Tibial artery (tissue), 4 donors: ENCODE data around the gene CDC14C.
"Not testable (repeated sequence)": the region's sequence is repeated elsewhere in the genome, so short reads cannot be mapped to it uniquely, and the experiment has no call there.

Experiments used
- DNase-seq, 2 donors: peaks; one replicate each; pipeline ENCODE4 v3.0.0-alpha.2; 2019
- H3K27ac ChIP-seq, 2 donors: fragments of 200-600 bp; sonication (generic) in 1 of 2; 1 replicate in 1 of 2; 2 replicates in 1 of 2; pipeline ENCODE4 v1.5.1; 2018 to 2019; ENCODE audit warnings: mild to moderate bottlenecking in 1 of 2
- H3K27me3 ChIP-seq, 2 donors: fragments of 200-600 bp; sonication (generic) in 1 of 2; one replicate each; pipeline versions ENCODE4 v1.5.1 to v1.6.0; 2016 to 2019
- H3K36me3 ChIP-seq, 3 donors: fragments of 200-600 bp; sonication (generic) in 2 of 3; one replicate each; pipeline ENCODE4 v1.5.1; 2016 to 2019; ENCODE audit warnings: mild to moderate bottlenecking in 2 of 3
- H3K4me1 ChIP-seq, 4 donors: fragments of 200-600 bp; sonication (generic) in 2 of 4; 1 replicate in 3 of 4; 2 replicates in 1 of 4; pipeline ENCODE4 v1.5.1; 2016 to 2019
- H3K4me3 ChIP-seq, 2 donors: fragments of 200-600 bp; sonication (generic) in 1 of 2; 1 replicate in 1 of 2; 2 replicates in 1 of 2; pipeline ENCODE4 v1.5.1; 2018 to 2019; ENCODE audit warnings: mild to moderate bottlenecking in 2 of 2
- H3K9me3 ChIP-seq, 3 donors: fragments of 200-600 bp; sonication (generic) in 1 of 3; one replicate each; pipeline ENCODE4 v1.5.1; 2016 to 2019
- intact Hi-C: fragments of 100-400 bp; cut with DNase I; formaldehyde crosslinking; loops from one replicate; pipeline ENCODE4 v1.15.0; 2023; ENCODE audit warnings: low total_unique reads
- TF ChIP-seq, protein P1 (sequence below), 2 experiments: fragments of 200-600 bp in 1 of 2; fragments of 450-650 bp in 1 of 2; IDR thresholded peaks; one replicate each; pipeline ENCODE4 v1.5.1; 2017 to 2019; ENCODE audit warnings: antibody characterized with exemption in 2 of 2, mild to moderate bottlenecking in 1 of 2, moderate library complexity in 1 of 2

Gene CDC14C

DNA sequence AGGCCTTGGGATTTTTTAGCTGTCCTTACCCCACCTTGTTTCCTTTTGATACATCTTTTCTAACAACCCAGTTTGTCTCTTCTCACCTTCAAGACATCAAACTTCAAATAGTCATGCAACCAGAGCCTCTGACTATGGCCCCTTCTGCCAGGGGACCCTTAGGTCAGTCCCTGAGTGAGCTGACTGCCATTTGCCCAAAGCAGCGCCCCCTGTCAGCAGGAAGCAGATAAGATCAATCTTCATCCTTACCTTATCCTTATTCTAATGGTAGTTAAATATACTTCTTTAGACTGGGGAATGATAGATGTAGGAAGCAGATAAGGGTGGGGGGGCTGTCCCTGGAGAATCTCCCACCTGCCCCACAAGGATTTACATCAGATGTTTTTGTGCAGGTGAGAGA is 29.8 kb upstream of the CDC14C start:
- Histone ChIP-seq H3K27ac (no peak overlapping the region), H3K4me1 (no peaks in the 10 kb centered on the region), H3K36me3 (no peaks in the 10 kb centered on the region), H3K4me3 (no peak overlapping the region), H3K9me3 (peaks cover 0 to 7% (median 0%) of the 10 kb centered on the region in 3 donors), H3K27me3 (no peaks in the 10 kb centered on the region)
- no peak for DNase-seq
- TF ChIP-seq, protein P1, sequence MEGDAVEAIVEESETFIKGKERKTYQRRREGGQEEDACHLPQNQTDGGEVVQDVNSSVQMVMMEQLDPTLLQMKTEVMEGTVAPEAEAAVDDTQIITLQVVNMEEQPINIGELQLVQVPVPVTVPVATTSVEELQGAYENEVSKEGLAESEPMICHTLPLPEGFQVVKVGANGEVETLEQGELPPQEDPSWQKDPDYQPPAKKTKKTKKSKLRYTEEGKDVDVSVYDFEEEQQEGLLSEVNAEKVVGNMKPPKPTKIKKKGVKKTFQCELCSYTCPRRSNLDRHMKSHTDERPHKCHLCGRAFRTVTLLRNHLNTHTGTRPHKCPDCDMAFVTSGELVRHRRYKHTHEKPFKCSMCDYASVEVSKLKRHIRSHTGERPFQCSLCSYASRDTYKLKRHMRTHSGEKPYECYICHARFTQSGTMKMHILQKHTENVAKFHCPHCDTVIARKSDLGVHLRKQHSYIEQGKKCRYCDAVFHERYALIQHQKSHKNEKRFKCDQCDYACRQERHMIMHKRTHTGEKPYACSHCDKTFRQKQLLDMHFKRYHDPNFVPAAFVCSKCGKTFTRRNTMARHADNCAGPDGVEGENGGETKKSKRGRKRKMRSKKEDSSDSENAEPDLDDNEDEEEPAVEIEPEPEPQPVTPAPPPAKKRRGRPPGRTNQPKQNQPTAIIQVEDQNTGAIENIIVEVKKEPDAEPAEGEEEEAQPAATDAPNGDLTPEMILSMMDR (IDR thresholded peaks at IDR 0.05): no peak
- intact Hi-C loops: no loop called here

DNA sequence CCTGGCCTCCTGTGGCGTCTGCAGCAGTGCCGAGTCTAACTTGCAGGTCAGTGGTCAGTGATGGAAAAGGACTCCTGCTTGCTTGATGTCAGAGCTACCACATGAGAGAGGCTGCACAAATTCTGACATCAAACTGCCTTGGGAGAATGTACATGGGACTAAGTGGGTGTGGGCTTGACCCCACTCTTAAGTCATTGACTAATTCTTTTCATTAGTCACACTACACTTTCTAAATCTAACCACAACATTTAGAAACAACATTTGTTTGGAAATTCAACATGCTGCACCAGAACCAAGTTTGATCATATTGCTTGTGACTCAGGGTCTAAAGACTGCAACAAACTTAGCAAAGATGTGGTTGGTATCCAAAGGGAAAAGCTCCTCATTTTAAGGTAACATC is 24.4 kb upstream of the CDC14C start:
- DNase-seq: no peak
- intact Hi-C loops: no loop called here

DNA sequence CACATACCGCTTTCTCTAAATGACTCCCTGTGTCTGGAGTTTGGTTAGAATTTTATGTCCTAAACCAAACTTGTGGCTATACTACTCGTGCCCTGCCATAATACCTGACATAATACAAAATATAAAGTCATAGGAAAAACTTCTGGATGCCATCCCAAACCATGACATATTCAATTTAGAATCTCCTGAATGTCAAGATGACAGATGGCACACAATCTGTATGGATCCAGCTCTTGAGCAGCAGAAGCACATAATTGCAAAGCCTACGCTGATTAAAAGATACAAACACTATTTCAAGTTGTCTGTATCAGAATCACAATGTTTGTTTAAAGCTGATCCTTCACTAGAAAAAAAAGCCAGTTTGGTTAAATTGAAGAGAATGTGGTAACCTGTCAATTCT is 22.4 kb upstream of the CDC14C start:
- intact Hi-C loops: no loop called here
- no peak for DNase-seq
- no peaks in the 10 kb centered on the region for H3K27me3 ChIP-seq
- no peaks in the 10 kb centered on the region for H3K4me1 ChIP-seq
- H3K4me3 ChIP-seq: no peak overlapping the region
- H3K27ac ChIP-seq: no peak overlapping the region
- TF ChIP-seq, protein P1 (IDR thresholded peaks at IDR 0.05): no peak
- no peaks in the 10 kb centered on the region for H3K9me3 ChIP-seq
- no peaks in the 10 kb centered on the region for H3K36me3 ChIP-seq

More for the DNA sequence above, 24.4 kb upstream of the CDC14C start:
- Histone ChIP-seq H3K4me3 (no peak overlapping the region), H3K4me1 (no peaks in the 10 kb centered on the region), H3K27ac (no peak overlapping the region), H3K9me3 (no peaks in the 10 kb centered on the region), H3K27me3 (no peaks in the 10 kb centered on the region), H3K36me3 (no peaks in the 10 kb centered on the region)
- TF ChIP-seq, protein P1 (IDR thresholded peaks at IDR 0.05): no peak

DNA sequence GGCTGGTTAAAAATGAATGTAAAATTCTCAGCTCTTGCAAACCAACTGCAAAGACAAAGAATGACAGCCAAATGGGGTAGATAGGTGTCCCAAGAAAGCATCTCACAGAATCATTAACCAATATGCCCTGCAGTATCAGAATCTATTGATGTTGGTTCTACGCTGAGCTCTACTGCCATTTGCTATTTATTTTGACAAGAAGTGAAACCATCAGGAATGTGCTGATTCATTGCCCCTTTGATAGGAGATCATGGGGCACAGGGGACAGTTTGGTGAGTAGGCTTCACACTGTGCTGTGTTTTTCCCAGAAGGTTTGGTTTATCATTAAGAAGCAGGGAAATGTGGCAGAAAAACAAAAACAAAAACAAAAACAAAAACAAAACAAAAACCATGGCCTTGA is 19.4 kb upstream of the CDC14C start:
- intact Hi-C loops: no loop called here
- H3K36me3 ChIP-seq: no peaks in the 10 kb centered on the region
- no peak for DNase-seq
- H3K4me1 ChIP-seq: no peaks in the 10 kb centered on the region
- TF ChIP-seq, protein P1 (IDR thresholded peaks at IDR 0.05): no peak
- H3K27me3 ChIP-seq: no peaks in the 10 kb centered on the region
- H3K4me3 ChIP-seq: no peak overlapping the region
- H3K9me3 ChIP-seq: no peaks in the 10 kb centered on the region
- H3K27ac ChIP-seq: no peak overlapping the region

DNA sequence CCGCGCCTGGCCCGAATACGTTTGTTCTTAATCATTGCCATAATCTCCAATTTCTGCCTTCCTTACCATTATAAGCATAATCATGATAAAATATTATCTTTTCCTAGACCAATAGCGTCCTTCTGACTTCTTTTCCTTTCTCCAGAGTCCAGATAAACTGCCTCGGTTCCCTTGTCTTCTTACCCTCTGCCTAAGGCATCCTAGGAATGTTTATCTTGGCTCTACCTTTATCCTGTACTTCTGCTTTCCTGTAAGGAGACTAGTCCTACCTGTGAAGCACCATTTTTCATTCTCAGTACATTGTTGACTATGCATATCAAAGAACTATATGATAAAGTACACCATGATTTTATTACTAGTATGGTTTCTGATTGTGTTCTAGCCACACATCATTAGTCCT is 18.7 kb upstream of the CDC14C start:
- H3K27me3 ChIP-seq, DNase-seq, H3K9me3 ChIP-seq, H3K27ac ChIP-seq, H3K4me3 ChIP-seq, H3K4me1 ChIP-seq, intact Hi-C loops, H3K36me3 ChIP-seq: not testable (repeated sequence)

DNA sequence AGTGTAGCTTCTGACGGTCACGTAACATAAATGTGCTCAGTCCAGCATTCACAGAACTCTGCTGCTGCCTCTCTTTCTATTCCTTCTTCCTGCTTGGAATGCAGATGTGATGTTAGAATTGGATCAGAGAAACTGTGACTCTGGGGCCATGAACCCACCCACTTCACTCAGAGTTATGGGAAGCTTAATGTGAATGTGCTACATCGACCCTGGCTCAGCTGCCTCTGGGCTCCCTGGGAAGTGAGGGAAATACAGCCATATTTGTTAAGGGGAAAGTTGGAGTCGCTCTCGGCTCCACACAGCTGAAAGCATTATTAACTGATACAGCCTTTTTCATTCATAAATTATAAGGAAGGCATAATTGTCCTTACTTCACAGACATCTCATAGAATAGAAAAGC is 14.5 kb upstream of the CDC14C start:
- H3K4me1 ChIP-seq, intact Hi-C loops: not testable (repeated sequence)

DNA sequence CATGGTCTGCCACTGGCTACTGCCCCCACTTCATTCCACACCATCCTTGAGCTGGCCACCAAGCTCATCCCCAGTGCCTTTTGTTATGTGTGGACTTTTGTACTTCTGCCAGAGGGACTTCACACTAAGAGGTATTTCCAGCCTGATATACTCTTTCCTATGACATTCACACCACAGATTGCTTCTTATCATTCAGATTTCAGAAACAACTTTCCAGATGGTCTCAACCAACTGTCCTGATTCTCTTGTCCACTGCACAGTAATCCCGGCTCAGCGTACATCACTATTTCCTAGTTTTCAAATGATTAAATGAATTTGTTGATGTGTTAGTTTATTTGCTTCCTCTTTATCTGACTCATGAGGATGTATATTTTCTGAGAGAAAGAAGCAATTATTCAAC is 7.1 kb downstream of the CDC14C start:
- no peak overlapping the region for H3K27ac ChIP-seq
- no peaks in the 10 kb centered on the region for H3K9me3 ChIP-seq
- no peaks in the 10 kb centered on the region for H3K4me1 ChIP-seq
- H3K4me3 ChIP-seq: no peak overlapping the region
- TF ChIP-seq, protein P1 (IDR thresholded peaks at IDR 0.05): no peak
- intact Hi-C loops: no loop called here
- no peak for DNase-seq
- no peaks in the 10 kb centered on the region for H3K36me3 ChIP-seq
- H3K27me3 ChIP-seq: no peaks in the 10 kb centered on the region

More for the DNA sequence above, 14.5 kb upstream of the CDC14C start:
- H3K9me3 ChIP-seq, H3K27ac ChIP-seq, DNase-seq, H3K4me3 ChIP-seq, H3K36me3 ChIP-seq, H3K27me3 ChIP-seq: not testable (repeated sequence)
